HepG2 (cell line): ENCODE data around the gene DHRS4L2. TPM values are rescaled to one million over a fixed set of nuclear protein-coding genes. Genes with fewer than 3 reads are reported as not detected.

Experiments
- CHCHD3 ChIP-seq: sonication (generic); formaldehyde crosslinking; IDR thresholded peaks from 2 replicates; pipeline ENCODE4 v1.8.0; 2022; ENCODE audit warnings: mild to moderate bottlenecking, missing genetic modification reagents, moderate library complexity
- EED ChIP-seq: sonication (generic); formaldehyde crosslinking; IDR thresholded peaks from 2 replicates; pipeline ENCODE4 v1.5.0; 2020; ENCODE audit warnings: mild to moderate bottlenecking, missing genetic modification reagents
- ELF1 ChIP-seq: sonication (generic); formaldehyde crosslinking; IDR thresholded peaks from 2 replicates; pipeline ENCODE4 v1.4.0; 2020; ENCODE audit warnings: missing genetic modification reagents
- FOXC1 ChIP-seq: sonication (generic); formaldehyde crosslinking; IDR thresholded peaks from 2 replicates; pipeline ENCODE4 v1.8.0; 2022; ENCODE audit warnings: mild to moderate bottlenecking, missing genetic modification reagents, borderline replicate concordance
- GABPB1 ChIP-seq: IDR thresholded peaks from 2 replicates; pipeline ENCODE4 v1.6.1; 2016; ENCODE audit warnings: mild to moderate bottlenecking, missing genetic modification reagents, moderate library complexity, missing compliant biosample characterization
- HNF1B ChIP-seq: sonication (generic); formaldehyde crosslinking; IDR thresholded peaks from 2 replicates; pipeline ENCODE4 v1.5.1; 2020; ENCODE audit warnings: mild to moderate bottlenecking, moderate library complexity, missing genetic modification reagents
- MAX ChIP-seq: IDR thresholded peaks from 2 replicates; pipeline ENCODE4 v1.6.1; 2012; ENCODE audit warnings: inconsistent platforms
- NCOA1 ChIP-seq: sonication (generic); formaldehyde crosslinking; IDR thresholded peaks from 2 replicates; pipeline ENCODE4 v1.9.0; 2021; ENCODE audit warnings: missing genetic modification reagents
- POGK ChIP-seq: sonication (generic); formaldehyde crosslinking; conservative IDR thresholded peaks from 2 replicates; pipeline ENCODE4 v1.8.0; 2022; ENCODE audit warnings: mild to moderate bottlenecking, moderate library complexity, missing genetic modification reagents
- REPIN1 ChIP-seq: sonication (generic); formaldehyde crosslinking; IDR thresholded peaks from 2 replicates; pipeline ENCODE4 v1.8.0; 2022; ENCODE audit warnings: missing genetic modification reagents, low read depth, mild to moderate bottlenecking, borderline replicate concordance
- TCF7 ChIP-seq: sonication (generic); IDR thresholded peaks from 2 replicates; pipeline ENCODE4 v1.6.1; 2016; ENCODE audit warnings: antibody characterized with exemption, low read depth
- TFDP1 ChIP-seq: IDR thresholded peaks from 2 replicates; pipeline ENCODE4 v1.6.1; 2016; ENCODE audit warnings: missing compliant biosample characterization, missing genetic modification reagents, borderline replicate concordance
- ZBTB21 ChIP-seq: sonication (generic); formaldehyde crosslinking; IDR thresholded peaks from 2 replicates; pipeline ENCODE4 v1.4.0; 2020; ENCODE audit warnings: missing genetic modification reagents
- ZFP1 ChIP-seq: IDR thresholded peaks from 2 replicates; pipeline ENCODE4 v1.6.1; 2016
- ZFP91 ChIP-seq: sonication (generic); formaldehyde crosslinking; IDR thresholded peaks from 2 replicates; pipeline ENCODE4 v1.9.0; 2022; ENCODE audit warnings: missing genetic modification reagents, mild to moderate bottlenecking, borderline replicate concordance
- ZFX ChIP-seq: sonication (generic); formaldehyde crosslinking; IDR thresholded peaks from 2 replicates; pipeline ENCODE4 v1.4.0; 2020; ENCODE audit warnings: mild to moderate bottlenecking, low read depth, missing genetic modification reagents, moderate library complexity
- ZMYM4 ChIP-seq: sonication (generic); formaldehyde crosslinking; IDR thresholded peaks from 2 replicates; pipeline ENCODE4 v1.8.1; 2023; ENCODE audit warnings: mild to moderate bottlenecking, missing genetic modification reagents
- ZNF788 ChIP-seq: sonication (generic); formaldehyde crosslinking; IDR thresholded peaks from 2 replicates; pipeline ENCODE4 v1.5.0; 2020; ENCODE audit warnings: mild to moderate bottlenecking, missing genetic modification reagents, borderline replicate concordance
- ZNF816 ChIP-seq: sonication (generic); formaldehyde crosslinking; IDR thresholded peaks from 2 replicates; pipeline ENCODE4 v1.8.0; 2022; ENCODE audit warnings: missing genetic modification reagents, mild to moderate bottlenecking, borderline replicate concordance
- ZSCAN21 ChIP-seq: sonication (generic); formaldehyde crosslinking; IDR thresholded peaks from 2 replicates; pipeline ENCODE4 v1.8.0; 2022; ENCODE audit warnings: mild to moderate bottlenecking, missing genetic modification reagents, moderate library complexity, borderline replicate concordance
- ZSCAN29 ChIP-seq: sonication (generic); formaldehyde crosslinking; conservative IDR thresholded peaks from 2 replicates; pipeline ENCODE4 v1.4.0; 2020; ENCODE audit warnings: mild to moderate bottlenecking, missing genetic modification reagents
- polyA plus RNA-seq, 8 experiments: library from polyadenylated mRNA; depleted of rRNA in 3 of 8; stranded (reverse) in 7 of 8; unstranded in 1 of 8; fragments of >200 nt; fragmentation: Illumina TruSeq in 4 of 8; extraction: Trizol in 4 of 8; gene quantifications; 2 replicates each; pipeline versions ENCODE4 v1.2.1 to v1.2.3, GENCODE V29; 2011 to 2016; ENCODE audit warnings: low read depth in 4 of 8, missing spikeins in 1 of 8, mixed read lengths in 1 of 8; ENCODE audit not compliant: insufficient read depth in 1 of 8
- total RNA-seq, 5 experiments: library from RNA; depleted of rRNA; stranded (reverse); fragments of >200 nt; fragmentation: Illumina TruSeq; extraction: Trizol; gene quantifications; 2 replicates each; pipeline ENCODE4 v1.2.3, GENCODE V29; 2016; ENCODE audit warnings: low read depth in 1 of 5

DHRS4L2 gene
- total and polyA plus RNA-seq, 2 of the 13 experiments (the other 11 are each of a cell fraction or from before 2014, with no cell fraction given) = 24.7 to 38.2 TPM

GRCh38 chr14:23988607-23989363, at the start of gene DHRS4L2 (continued):
- peak; percentile 98 for TF ChIP-seq ZNF788 (CRISPR knock-in tag)
- TF ChIP-seq ELF1 (CRISPR knock-in tag) = peak; percentile 9; the same call in 1 of the 2 replicates
- peak; percentile 88 for TF ChIP-seq MAX
- peak; percentile 94; the same call in 1 of the 2 replicates for TF ChIP-seq CHCHD3 (CRISPR knock-in tag)
- TF ChIP-seq ZFX (CRISPR knock-in tag) = peak; percentile 99
- 0 out of 2 replicates have a peak, but pooled peaks have one; percentile 45 for TF ChIP-seq ZSCAN29
- TF ChIP-seq GABPB1 (CRISPR knock-in tag) = peak; percentile 88
- peak; percentile 97 for TF ChIP-seq TFDP1 (CRISPR knock-in tag)
- TF ChIP-seq ZMYM4 (CRISPR knock-in tag) = peak; percentile 93
- peak; percentile 96 for TF ChIP-seq ZSCAN21 (CRISPR knock-in tag)
- peak; percentile 59; the same call in 1 of the 2 replicates for TF ChIP-seq REPIN1 (CRISPR knock-in tag)
- TF ChIP-seq ZNF816 (CRISPR knock-in tag) = 0 out of 2 replicates have a peak, but pooled peaks have one; percentile 81
- TF ChIP-seq NCOA1 (CRISPR knock-in tag) = peak; percentile 80; the same call in 1 of the 2 replicates
- peak; percentile 81; the same call in 1 of the 2 replicates for TF ChIP-seq EED (CRISPR knock-in tag)
- TF ChIP-seq ZFP1 = 0 out of 2 replicates have a peak, but pooled peaks have one; percentile 42
- peak; percentile 90 for TF ChIP-seq POGK
- TF ChIP-seq FOXC1 (CRISPR knock-in tag) = peak; percentile 93
- 0 out of 2 replicates have a peak, but pooled peaks have one; percentile 14 for TF ChIP-seq ZBTB21
- TF ChIP-seq ZFP91 (CRISPR knock-in tag) = peak; percentile 94
- peak; percentile 67; the same call in 1 of the 2 replicates for TF ChIP-seq TCF7
- TF ChIP-seq HNF1B = peak; percentile 88
